Neural cell (in vitro differentiated cells): ENCODE data around the gene LAPTM5.

Experiments
- CTCF ChIP-seq: fragments of 450-650 bp; IDR thresholded peaks from 2 replicates; pipeline ENCODE4 v1.5.1; 2014; ENCODE audit warnings: antibody characterized with exemption, mild to moderate bottlenecking, moderate library complexity; ENCODE audit not compliant: poor library complexity, severe bottlenecking
- EP300 ChIP-seq: fragments of 450-650 bp; conservative IDR thresholded peaks from 2 replicates; pipeline ENCODE4 v1.6.1; 2014; ENCODE audit warnings: antibody characterized with exemption, mild to moderate bottlenecking, moderate library complexity; ENCODE audit not compliant: poor library complexity, severe bottlenecking
- RAD21 ChIP-seq: fragments of 450-650 bp; conservative IDR thresholded peaks from 2 replicates; pipeline ENCODE4 v1.6.1; 2014; ENCODE audit warnings: antibody characterized with exemption, mild to moderate bottlenecking, moderate library complexity

- TF ChIP-seq RAD21 (no peak), CTCF (no peak), EP300 (no peak)
Observed at GRCh38 chr1:30684259-30684658, 73.3 kb downstream of the LAPTM5 start.
